DND-41 (cell line): Measurements from ENCODE around the gene ZNRD2.

Experiments used
- ATAC-seq: fragments of 200-7000 bp; cut with Tn5 transposase; 3 replicates; pipeline ENCODE4 v1.9.1; 2021; ENCODE audit warnings: low read depth; ENCODE audit not compliant: insufficient read depth
- DNase-seq: peaks from one replicate; pipeline ENCODE4 v3.0.0-alpha.2; 2020
- H2AFZ ChIP-seq: 2 replicates; pipeline ENCODE4 v1.6.0; 2012; ENCODE audit warnings: low read depth, low read length
- H3K27ac ChIP-seq: 2 replicates; pipeline ENCODE4 v1.5.1; 2012; ENCODE audit warnings: low read length, inconsistent platforms
- H3K27me3 ChIP-seq: fragments of 200-600 bp; sonication (generic); 2 replicates; pipeline ENCODE4 v1.6.0; 2012; ENCODE audit warnings: low read length, mild to moderate bottlenecking, inconsistent platforms; ENCODE audit not compliant: insufficient read depth, poor library complexity
- H3K36me3 ChIP-seq: 2 replicates; pipeline ENCODE4 v1.5.1; 2012; ENCODE audit warnings: low read length, inconsistent platforms; ENCODE audit not compliant: insufficient read depth
- H3K4me1 ChIP-seq: 2 replicates; pipeline ENCODE4 v1.5.1; 2012; ENCODE audit warnings: mild to moderate bottlenecking, low read length; ENCODE audit not compliant: insufficient read depth
- H3K4me2 ChIP-seq: 2 replicates; pipeline ENCODE4 v1.6.0; 2012; ENCODE audit warnings: mild to moderate bottlenecking, moderate library complexity, low read length, inconsistent platforms; ENCODE audit not compliant: insufficient read depth
- H3K4me3 ChIP-seq, 2 experiments: fragments of 200-600 bp in 1 of 2; shearing (Covaris generic) in 1 of 2; 2 replicates each; pipeline ENCODE4 v1.5.1; 2012 to 2016; ENCODE audit warnings: inconsistent platforms in 2 of 2, low read length in 2 of 2, mild to moderate bottlenecking in 2 of 2, low read depth in 1 of 2, moderate library complexity in 1 of 2
- H3K79me2 ChIP-seq: 2 replicates; pipeline ENCODE4 v1.6.0; 2012; ENCODE audit warnings: low read length, inconsistent platforms; ENCODE audit not compliant: insufficient read depth
- H3K9ac ChIP-seq: 2 replicates; pipeline ENCODE4 v1.6.0; 2012; ENCODE audit warnings: low read depth, mild to moderate bottlenecking, inconsistent platforms, low read length, moderate library complexity
- H3K9me3 ChIP-seq: 2 replicates; pipeline ENCODE4 v1.5.1; 2012; ENCODE audit warnings: low read length, moderate library complexity, mild to moderate bottlenecking, inconsistent platforms; ENCODE audit not compliant: insufficient read depth, severe bottlenecking
- H4K20me1 ChIP-seq: 2 replicates; pipeline ENCODE4 v1.6.0; 2012; ENCODE audit warnings: low read length; ENCODE audit not compliant: insufficient read depth
- CTCF ChIP-seq: IDR thresholded peaks from 2 replicates; pipeline ENCODE4 v1.5.1; 2012; ENCODE audit warnings: borderline replicate concordance, low read length, moderate library complexity, mild to moderate bottlenecking; ENCODE audit not compliant: poor library complexity, severe bottlenecking; ENCODE audit errors: extremely low read depth
- EZH2 ChIP-seq: IDR thresholded peaks from 3 replicates; pipeline ENCODE4 v1.6.1; 2012; ENCODE audit warnings: borderline replicate concordance, low read depth, mild to moderate bottlenecking, moderate library complexity, low read length, inconsistent platforms; ENCODE audit not compliant: severe bottlenecking

ZNRD2 gene

GRCh38 chr11:65576232-65576866, 6.1 kb downstream of the ZNRD2 start:
- TF ChIP-seq CTCF: no peak
- no peak for TF ChIP-seq EZH2
- Histone ChIP-seq H4K20me1 (peaks cover 35% of the 10 kb centered on the region), H3K27ac (peak overlapping the region; percentile 75), H2AFZ (peak overlapping the region; percentile 62), H3K4me1 (peaks cover 60% of the 10 kb centered on the region), H3K27me3 (no peaks in the 10 kb centered on the region), H3K79me2 (peaks cover 40% of the 10 kb centered on the region), H3K9ac (peak overlapping the region; percentile 92), H3K4me3 (peak overlapping the region; percentile 57 to 77), H3K4me2 (peak overlapping the region; percentile 99), H3K9me3 (no peaks in the 10 kb centered on the region), H3K36me3 (peaks cover 42% of the 10 kb centered on the region)
- DNase-seq: peak; percentile 40
- no peak for ATAC-seq

- H3K4me3 ChIP-seq: peak overlapping the region; percentile 57 to 77; a peak in 3 of 4 replicates
- no peak overlapping the region for H2AFZ ChIP-seq
- no peak for ATAC-seq
- TF ChIP-seq EZH2 (no peak), CTCF (no peak)
- H3K27ac ChIP-seq: peak overlapping the region; percentile 75
- H3K79me2 ChIP-seq: peaks cover 33% of the 10 kb centered on the region
- peak overlapping the region; percentile 92 for H3K9ac ChIP-seq
- H3K4me2 ChIP-seq: peak overlapping the region; percentile 99
- H3K4me1 ChIP-seq: peaks cover 52% of the 10 kb centered on the region
- H3K36me3 ChIP-seq: peaks cover 46% of the 10 kb centered on the region
- no peak for DNase-seq
- H3K27me3 ChIP-seq: no peaks in the 10 kb centered on the region
- H3K9me3 ChIP-seq: no peaks in the 10 kb centered on the region
- H4K20me1 ChIP-seq: peaks cover 27% of the 10 kb centered on the region
These were observed 6.8 kb downstream of the ZNRD2 start for GRCh38 chr11:65576867-65577755.

- Histone ChIP-seq H3K27me3 (no peaks in the 10 kb centered on the region), H3K27ac (peak overlapping the region; percentile 75; the same call in 1 of the 2 replicates), H3K4me3 (no peak overlapping the region), H3K4me1 (peaks cover 50% of the 10 kb centered on the region), H3K79me2 (peaks cover 29% of the 10 kb centered on the region), H3K9ac (peak overlapping the region; percentile 92; the same call in 1 of the 2 replicates), H3K9me3 (no peaks in the 10 kb centered on the region), H4K20me1 (peaks cover 27% of the 10 kb centered on the region), H3K4me2 (peak overlapping the region; percentile 99), H3K36me3 (peaks cover 46% of the 10 kb centered on the region), H2AFZ (no peak overlapping the region)
- TF ChIP-seq EZH2: no peak
- TF ChIP-seq CTCF: no peak
- no peak for DNase-seq
- no peak for ATAC-seq
These were observed 7.5 kb downstream of the ZNRD2 start for GRCh38 chr11:65577756-65578109.
